Measurements from ENCODE around the gene TLCD3B.
"Not testable (repeated sequence)": the region's sequence is repeated elsewhere in the genome, so short reads cannot be mapped to it uniquely, and the experiment has no call there.

Gene TLCD3B

DNA sequence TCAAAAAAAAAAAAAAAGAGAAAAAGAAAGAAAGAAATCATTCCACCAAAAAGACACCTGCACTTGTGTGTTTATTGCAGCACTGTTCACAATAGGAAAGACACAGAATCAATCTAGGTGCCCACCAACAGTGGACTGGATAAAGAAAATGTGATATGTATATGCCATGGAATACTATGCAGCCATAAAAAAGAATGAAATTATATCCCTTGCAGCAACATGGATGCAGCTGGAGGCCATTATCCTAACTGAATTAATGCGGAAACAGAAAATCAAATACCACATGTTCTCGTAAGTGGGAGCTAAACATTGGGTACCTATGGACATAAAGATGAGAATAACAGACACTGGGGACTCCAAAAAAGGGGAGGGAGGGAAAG, 13.8 kb downstream of the TLCD3B start:
- TF ChIP-seq, protein P1, sequence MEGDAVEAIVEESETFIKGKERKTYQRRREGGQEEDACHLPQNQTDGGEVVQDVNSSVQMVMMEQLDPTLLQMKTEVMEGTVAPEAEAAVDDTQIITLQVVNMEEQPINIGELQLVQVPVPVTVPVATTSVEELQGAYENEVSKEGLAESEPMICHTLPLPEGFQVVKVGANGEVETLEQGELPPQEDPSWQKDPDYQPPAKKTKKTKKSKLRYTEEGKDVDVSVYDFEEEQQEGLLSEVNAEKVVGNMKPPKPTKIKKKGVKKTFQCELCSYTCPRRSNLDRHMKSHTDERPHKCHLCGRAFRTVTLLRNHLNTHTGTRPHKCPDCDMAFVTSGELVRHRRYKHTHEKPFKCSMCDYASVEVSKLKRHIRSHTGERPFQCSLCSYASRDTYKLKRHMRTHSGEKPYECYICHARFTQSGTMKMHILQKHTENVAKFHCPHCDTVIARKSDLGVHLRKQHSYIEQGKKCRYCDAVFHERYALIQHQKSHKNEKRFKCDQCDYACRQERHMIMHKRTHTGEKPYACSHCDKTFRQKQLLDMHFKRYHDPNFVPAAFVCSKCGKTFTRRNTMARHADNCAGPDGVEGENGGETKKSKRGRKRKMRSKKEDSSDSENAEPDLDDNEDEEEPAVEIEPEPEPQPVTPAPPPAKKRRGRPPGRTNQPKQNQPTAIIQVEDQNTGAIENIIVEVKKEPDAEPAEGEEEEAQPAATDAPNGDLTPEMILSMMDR (IDR thresholded peaks at IDR 0.05; ENCODE audit: low read depth, low read length, missing control alignments) = no peak
- no peak overlapping the region for H3K4me3 ChIP-seq (ENCODE audit: low read depth, low read length)
- no peak for DNase-seq (ENCODE audit: low read depth)

DNA sequence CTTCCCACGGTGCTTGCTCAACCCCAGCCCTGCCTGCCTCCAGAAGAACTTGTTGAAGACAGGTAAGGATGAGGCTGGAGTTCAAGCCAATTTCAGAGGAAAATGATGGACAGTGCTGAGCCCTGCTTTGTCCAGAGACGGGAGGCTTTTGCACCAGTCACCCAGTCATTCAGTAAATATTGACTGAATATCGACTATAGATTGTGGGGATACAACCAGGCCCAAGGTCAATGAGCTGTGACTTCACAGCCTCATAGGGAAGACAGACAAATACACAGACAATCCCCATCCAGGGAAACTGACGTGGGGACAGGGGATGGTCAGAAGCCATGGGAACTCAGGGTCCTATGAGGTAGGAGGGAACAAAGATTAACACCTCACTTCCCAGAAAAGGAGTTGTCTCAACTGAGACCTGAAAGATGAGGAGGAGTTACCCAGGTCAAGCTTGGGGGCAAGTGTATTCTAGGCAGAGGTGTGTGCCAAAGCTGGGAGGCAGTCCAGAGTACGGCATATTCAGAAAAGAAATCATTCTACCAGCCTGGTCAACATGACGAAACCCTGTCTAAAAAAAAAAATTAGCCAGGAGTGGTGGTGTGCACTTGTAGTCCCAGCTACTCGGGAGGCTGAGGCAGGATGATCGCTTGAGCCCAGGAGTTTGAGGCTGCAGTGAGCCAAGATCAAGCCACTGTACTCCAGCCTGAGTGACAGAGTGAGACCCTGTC, 14.4 kb downstream of the TLCD3B start:
- no peak overlapping the region for H3K4me3 ChIP-seq (ENCODE audit: low read depth, low read length)
- DNase-seq (ENCODE audit: low read depth) = no peak
- TF ChIP-seq, protein P1 (IDR thresholded peaks at IDR 0.05; ENCODE audit: low read depth, low read length, missing control alignments) = no peak

DNA sequence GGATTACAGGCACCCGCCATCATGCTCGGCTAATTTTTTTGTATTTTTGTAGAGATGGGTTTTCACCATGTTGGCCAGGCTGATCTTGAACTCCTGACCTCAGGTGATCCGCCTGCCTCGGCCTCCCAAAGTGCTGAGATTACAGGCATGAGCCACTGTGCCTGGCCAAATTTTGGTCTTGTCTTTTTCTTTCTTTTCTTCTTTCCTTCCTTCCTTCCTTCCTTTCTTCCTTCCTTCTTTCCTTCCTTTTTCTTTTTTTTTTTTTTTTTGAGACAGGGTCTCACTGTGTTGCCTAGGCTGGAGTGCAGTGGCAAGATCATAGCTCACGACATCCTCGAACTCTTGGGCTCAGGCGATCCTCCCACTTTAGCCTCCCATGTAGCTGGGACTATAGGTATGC, 15.6 kb downstream of the TLCD3B start:
- not testable (repeated sequence) for H3K4me3 ChIP-seq (ENCODE audit: low read depth, low read length); DNase-seq (ENCODE audit: low read depth)

- H3K4me3 ChIP-seq (ENCODE audit: low read depth, low read length); DNase-seq (ENCODE audit: low read depth): not testable (repeated sequence)
Observed at GRCh38 chr16:30012598-30012997, 18.5 kb downstream of the TLCD3B start.

GRCh38 chr16:30011714-30012504, 19.2 kb downstream of the TLCD3B start:
- TF ChIP-seq, protein P1 (IDR thresholded peaks at IDR 0.05; ENCODE audit: low read depth, low read length, missing control alignments) = no peak
- no peak for DNase-seq (ENCODE audit: low read depth)
- H3K4me3 ChIP-seq (ENCODE audit: low read depth, low read length) = no peak overlapping the region

GRCh38 chr16:30010844-30011713, 20.0 kb downstream of the TLCD3B start, which contains the start of gene DOC2A:
TSS of gene DOC2A (minus strand) at chr16:30011027. CDS start at chr16:30010222, 805 bp downstream.
- no peak for DNase-seq (ENCODE audit: low read depth)
- peak within 1 kb of the TSS; percentile 49 for H3K4me3 ChIP-seq (ENCODE audit: low read depth, low read length)
- TF ChIP-seq, protein P1 (IDR thresholded peaks at IDR 0.05; ENCODE audit: low read depth, low read length, missing control alignments) = no peak

DNA sequence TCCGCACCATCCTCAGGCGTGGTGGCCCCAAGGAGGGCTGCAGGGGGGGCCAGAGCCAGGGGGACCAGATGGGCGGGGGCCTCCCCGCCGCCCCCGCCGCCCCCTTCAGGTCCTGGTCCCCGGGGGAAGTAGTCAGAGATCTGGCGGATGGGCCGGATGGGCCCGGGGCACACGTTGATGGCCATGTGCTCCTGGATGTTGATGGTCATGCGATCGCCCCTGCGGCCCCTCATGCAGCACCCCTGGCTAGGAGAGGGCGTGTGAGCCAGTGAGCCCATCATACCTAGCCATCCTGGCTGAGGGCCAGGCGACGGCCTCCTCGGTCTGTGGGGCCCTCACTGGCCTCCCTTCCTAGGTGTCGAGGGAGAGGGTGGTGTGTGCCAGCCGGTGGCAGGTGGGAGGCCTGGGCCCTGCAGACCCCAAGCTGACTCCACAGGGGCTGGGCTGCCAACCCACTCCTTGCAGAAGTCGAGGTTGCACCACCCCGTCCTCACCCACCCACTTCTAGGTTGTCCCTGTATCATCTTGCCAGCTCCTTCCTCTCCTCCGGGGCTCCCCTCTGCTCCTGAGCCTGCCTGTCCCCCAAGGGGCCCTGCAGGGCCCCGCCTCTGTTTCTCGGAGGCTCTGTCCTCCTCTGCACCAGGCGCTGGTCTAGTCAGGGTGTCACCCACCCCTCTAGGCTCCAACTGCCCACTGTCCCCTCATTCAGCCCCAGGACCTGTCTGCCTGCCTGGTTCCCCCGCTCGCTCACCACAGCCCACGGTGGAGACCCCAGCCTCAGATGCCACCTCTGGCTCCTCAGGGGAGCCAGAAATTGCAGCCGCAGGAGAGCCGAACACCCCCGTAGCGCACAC, 20.9 kb downstream of the TLCD3B start:
- TF ChIP-seq, protein P1 (IDR thresholded peaks at IDR 0.05; ENCODE audit: low read depth, low read length, missing control alignments) = no peak
- DNase-seq (ENCODE audit: low read depth) = no peak
- H3K4me3 ChIP-seq (ENCODE audit: low read depth, low read length) = no peak overlapping the region; the same call in 1 of the 2 replicates

Measured in GM12864 (cell line).